Daoy (cell line): Measurements from ENCODE around the gene GALNT8. TPM values are rescaled to one million over a fixed set of nuclear protein-coding genes. Genes with fewer than 3 reads are reported as not detected.

Experiments
- total RNA-seq: library from RNA; depleted of rRNA; stranded (reverse); fragments of >200 nt; shearing (Covaris generic); gene quantifications from 2 replicates; pipeline ENCODE4 v1.2.3, GENCODE V29; 2014; rRNA removed

The GALNT8 gene
- total RNA-seq, 1 experiment from 2014 or later: 3.0 TPM

Other genes starting within 250 kb of the GALNT8 start
- gene RAD51AP1, start 181.5 kb upstream of the GALNT8 start, total RNA-seq: 106 and 121 TPM in 2 replicates
- gene DYRK4, start 158.2 kb upstream of the GALNT8 start, total RNA-seq: 36.0 and 48.5 TPM in 2 replicates
- 0.97 and 4.5 TPM in 2 replicates for gene AKAP3, start 71.3 kb upstream of the GALNT8 start, total RNA-seq
- gene NDUFA9, start 71.3 kb upstream of the GALNT8 start, total RNA-seq: 186 and 291 TPM in 2 replicates
- 0.17 and 1.3 TPM in 2 replicates for gene KCNA1, start 189.5 kb downstream of the GALNT8 start, total RNA-seq